Esophagus muscularis mucosa (tissue), 4 donors: ENCODE data around the gene TMEM95. TPM values are rescaled to one million over a fixed set of nuclear protein-coding genes. Genes with fewer than 3 reads are reported as not detected.

Experiments
- DNase-seq: peaks from one replicate; pipeline ENCODE4 v3.0.0-alpha.2; 2017; ENCODE audit errors: extremely low spot score
- H3K27ac ChIP-seq, 4 donors: fragments of 200-600 bp; sonication (generic); replicated peaks in 1 of 4; 1 replicate in 3 of 4; 2 replicates in 1 of 4; pipeline ENCODE4 v1.5.1; 2016 to 2019; ENCODE audit warnings: mild to moderate bottlenecking in 1 of 4
- H3K27me3 ChIP-seq, 4 donors: fragments of 200-600 bp; sonication (generic); one replicate each; pipeline versions ENCODE4 v1.5.1 to v1.6.0; 2016 to 2019
- H3K36me3 ChIP-seq, 4 donors: fragments of 200-600 bp; sonication (generic); one replicate each; pipeline ENCODE4 v1.5.1; 2016 to 2019
- H3K4me1 ChIP-seq, 4 donors: fragments of 200-600 bp; sonication (generic); one replicate each; pipeline ENCODE4 v1.5.1; 2016 to 2019
- H3K4me3 ChIP-seq, 4 donors: fragments of 200-600 bp; sonication (generic); 1 replicate in 2 of 4; 2 replicates in 2 of 4; pipeline ENCODE4 v1.5.1; 2016 to 2019; ENCODE audit warnings: mild to moderate bottlenecking in 4 of 4, moderate library complexity in 1 of 4
- H3K9me3 ChIP-seq, 4 donors: fragments of 200-600 bp; sonication (generic); 1 replicate in 3 of 4; 2 replicates in 1 of 4; pipeline ENCODE4 v1.5.1; 2016 to 2019
- CTCF ChIP-seq, 3 experiments: fragments of 200-600 bp in 2 of 3; fragments of 450-650 bp in 1 of 3; sonication (generic) in 2 of 3; IDR thresholded peaks; one replicate each; pipeline ENCODE4 v1.5.1; 2017 to 2019; ENCODE audit warnings: antibody characterized with exemption in 3 of 3, mild to moderate bottlenecking in 2 of 3, moderate library complexity in 1 of 3
- EP300 ChIP-seq: sonication (generic); formaldehyde crosslinking; IDR thresholded peaks from one replicate; pipeline ENCODE4 v1.6.1; 2017; ENCODE audit warnings: antibody characterized with exemption
- POLR2A ChIP-seq: fragments of 450-650 bp; IDR thresholded peaks from one replicate; pipeline ENCODE4 v1.6.1; 2017; ENCODE audit warnings: antibody characterized with exemption, moderate library complexity, mild to moderate bottlenecking, low read depth
- POLR2AphosphoS5 ChIP-seq, 2 donors: sonication (generic); formaldehyde crosslinking; IDR thresholded peaks; one replicate each; pipeline ENCODE4 v1.6.1; 2017; ENCODE audit warnings: antibody characterized with exemption in 2 of 2
- WGBS: methylation state at CpG from one replicate; pipeline ENCODE4 v1.1.5; 2018; 5-methylcytosine and 5-hydroxymethylcytosine counted together
- intact Hi-C: fragments of 100-400 bp; cut with DNase I; formaldehyde crosslinking; loops from one replicate; pipeline ENCODE4 v1.15.1; 2023
- total RNA-seq, 4 donors: library from RNA; depleted of rRNA; stranded (reverse); fragments of >200 nt; gene quantifications; one replicate each; pipeline versions ENCODE4 v1.1.0 to v1.2.1, GENCODE V29; 2016

The TMEM95 gene
- total RNA-seq, 4 donors from 2014 or later, result 0.42 TPM; not detected in 3

GRCh38 chr17:7318121-7318860 lies 36.7 kb upstream of the TMEM95 start:
- Histone ChIP-seq H3K36me3 (peaks cover 58 to 86% (median 73%) of the 10 kb centered on the region in 4 donors), H3K4me3 (no peak overlapping the region), H3K27ac (no peak overlapping the region), H3K4me1 (peaks cover 20 to 25% (median 24%) of the 10 kb centered on the region in 4 donors), H3K27me3 (no peaks in the 10 kb centered on the region), H3K9me3 (no peaks in the 10 kb centered on the region)
- TF ChIP-seq POLR2A, result no peak
- intact Hi-C loops, result no loop called here
- DNase-seq, result no peak
- 83% methylated on average over 3 of the region's 13 CpGs for WGBS

GRCh38 chr17:7321466-7321865 lies 33.5 kb upstream of the TMEM95 start:
- peaks cover 0 to 6% (median 0%) of the 10 kb centered on the region in 4 donors for H3K4me1 ChIP-seq
- 87% methylated on average over 14 of the region's 15 CpGs for WGBS
- no peak overlapping the region for H3K4me3 ChIP-seq
- DNase-seq, result no peak
- no peaks in the 10 kb centered on the region for H3K27me3 ChIP-seq
- H3K36me3 ChIP-seq, result peaks cover 60 to 100% (median 94%) of the 10 kb centered on the region in 4 donors
- intact Hi-C loops, result no loop called here
- H3K9me3 ChIP-seq, result no peaks in the 10 kb centered on the region
- no peak for TF ChIP-seq POLR2AphosphoS5 (IDR thresholded peaks at IDR 0.05)
- no peak overlapping the region for H3K27ac ChIP-seq

- no peak for DNase-seq
- intact Hi-C loops, result no loop called here
- H3K4me3 ChIP-seq, result no peak overlapping the region
- H3K4me1 ChIP-seq, result peaks cover 0 to 13% (median 4%) of the 10 kb centered on the region in 4 donors
- H3K9me3 ChIP-seq, result no peaks in the 10 kb centered on the region
- TF ChIP-seq CTCF (IDR thresholded peaks at IDR 0.05) (no peak), POLR2AphosphoS5 (IDR thresholded peaks at IDR 0.05) (no peak), EP300 (no peak), POLR2A (no peak)
- 90% methylated on average over 18 of the region's 22 CpGs for WGBS
- peaks cover 48 to 100% (median 91%) of the 10 kb centered on the region in 4 donors for H3K36me3 ChIP-seq
- H3K27ac ChIP-seq, result no peak overlapping the region
- H3K27me3 ChIP-seq, result no peaks in the 10 kb centered on the region
Observed at GRCh38 chr17:7322520-7323194, 32.3 kb upstream of the TMEM95 start.

- Histone ChIP-seq H3K9me3 (no peaks in the 10 kb centered on the region), H3K36me3 (peaks cover 36 to 88% (median 78%) of the 10 kb centered on the region in 4 donors), H3K27me3 (no peaks in the 10 kb centered on the region), H3K4me1 (peaks cover 10 to 26% (median 14%) of the 10 kb centered on the region in 4 donors), H3K27ac (no peak overlapping the region), H3K4me3 (no peak overlapping the region)
- TF ChIP-seq CTCF (IDR thresholded peaks at IDR 0.05) (peak; percentile 72 to 89 (median 77)), POLR2AphosphoS5 (IDR thresholded peaks at IDR 0.05) (peak in 1 of 2 donors; percentile 20), POLR2A (no peak), EP300 (no peak)
- intact Hi-C loops, result no loop called here
- 73% methylated on average over 17 of the region's 39 CpGs for WGBS
- DNase-seq, result no peak
Observed at GRCh38 chr17:7323731-7324437, 31.1 kb upstream of the TMEM95 start.

- intact Hi-C loops, result no loop called here
- Histone ChIP-seq H3K4me1 (peaks cover 10 to 26% (median 15%) of the 10 kb centered on the region in 4 donors), H3K27me3 (no peaks in the 10 kb centered on the region), H3K27ac (no peak overlapping the region), H3K4me3 (no peak overlapping the region), H3K36me3 (peaks cover 34 to 83% (median 73%) of the 10 kb centered on the region in 4 donors), H3K9me3 (no peaks in the 10 kb centered on the region)
- 90% methylated on average over 2 of the region's 3 CpGs for WGBS
- TF ChIP-seq CTCF (IDR thresholded peaks at IDR 0.05) (no peak), POLR2A (no peak), POLR2AphosphoS5 (IDR thresholded peaks at IDR 0.05) (no peak), EP300 (no peak)
- DNase-seq, result no peak
Observed at GRCh38 chr17:7324438-7324779, 30.5 kb upstream of the TMEM95 start.
